Inflammatory macrophage treated with lipopolysaccharide for 1 hour (primary cell): ENCODE data around the gene MAD1L1.

Experiments
- DNase-seq, 2 donors: peaks; one replicate each; pipeline ENCODE4 v3.0.0-alpha.2; 2020 to 2022

MAD1L1 gene

DNA sequence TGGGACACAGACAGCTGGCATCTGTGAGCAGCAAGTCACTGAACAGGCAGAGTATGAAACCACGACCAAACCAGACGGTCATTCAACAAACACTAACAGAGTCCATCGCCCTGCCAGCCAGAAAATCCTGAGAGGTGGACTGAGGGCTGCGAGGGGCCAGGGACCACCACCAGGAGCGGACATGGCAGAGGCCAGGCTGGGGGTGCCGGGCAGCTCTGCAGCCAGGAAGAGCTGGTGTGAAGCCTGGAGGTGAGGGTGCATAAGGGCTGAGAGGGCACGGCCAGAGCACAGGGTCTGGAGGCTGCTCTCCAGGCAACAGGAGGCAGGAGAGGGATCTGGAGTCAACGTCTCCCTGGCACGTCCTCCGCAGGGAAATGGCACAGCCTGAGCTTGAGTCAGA lies 15.5 kb downstream of the MAD1L1 start:
- DNase-seq = no peak

DNA sequence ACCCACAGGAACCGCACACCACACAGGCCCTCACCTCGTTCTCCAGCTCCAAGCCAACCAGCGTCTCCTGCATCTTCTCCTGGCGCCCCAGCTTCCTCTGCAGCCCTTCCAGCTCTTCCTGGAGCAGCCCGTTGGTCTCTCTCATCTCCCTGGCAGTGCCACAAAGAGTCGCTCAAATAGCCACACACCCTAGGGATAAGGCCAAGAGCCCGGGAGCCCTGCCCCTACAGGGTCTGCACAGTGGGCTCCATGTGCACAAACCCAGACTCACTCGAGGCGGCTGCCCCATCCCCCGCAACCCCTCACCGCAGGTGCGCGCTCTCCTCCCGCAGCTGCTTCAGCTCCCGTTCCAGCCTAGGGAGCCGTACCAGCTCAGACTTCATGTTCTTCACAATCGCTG lies 16.9 kb downstream of the MAD1L1 start:
- no peak for DNase-seq

DNA sequence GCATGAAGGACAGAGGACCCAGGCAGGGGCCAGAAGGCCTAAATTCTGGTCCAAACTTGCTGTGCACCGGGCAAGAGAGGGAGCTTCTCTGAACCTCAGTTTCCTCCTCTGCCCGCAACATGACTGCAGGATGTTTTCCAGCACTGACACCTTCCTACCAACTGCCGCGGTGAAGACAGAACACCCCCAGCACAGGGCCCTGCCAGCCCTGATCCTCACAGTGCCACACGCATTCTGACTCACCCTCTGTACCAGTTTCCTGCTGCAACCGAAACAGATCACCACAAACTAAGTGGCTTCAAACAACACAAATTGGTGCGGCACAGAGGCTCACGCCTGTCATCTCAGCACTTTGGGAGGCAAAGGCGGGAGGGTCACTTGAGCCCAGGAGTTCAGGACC lies 18.1 kb downstream of the MAD1L1 start:
- DNase-seq = no peak

DNA sequence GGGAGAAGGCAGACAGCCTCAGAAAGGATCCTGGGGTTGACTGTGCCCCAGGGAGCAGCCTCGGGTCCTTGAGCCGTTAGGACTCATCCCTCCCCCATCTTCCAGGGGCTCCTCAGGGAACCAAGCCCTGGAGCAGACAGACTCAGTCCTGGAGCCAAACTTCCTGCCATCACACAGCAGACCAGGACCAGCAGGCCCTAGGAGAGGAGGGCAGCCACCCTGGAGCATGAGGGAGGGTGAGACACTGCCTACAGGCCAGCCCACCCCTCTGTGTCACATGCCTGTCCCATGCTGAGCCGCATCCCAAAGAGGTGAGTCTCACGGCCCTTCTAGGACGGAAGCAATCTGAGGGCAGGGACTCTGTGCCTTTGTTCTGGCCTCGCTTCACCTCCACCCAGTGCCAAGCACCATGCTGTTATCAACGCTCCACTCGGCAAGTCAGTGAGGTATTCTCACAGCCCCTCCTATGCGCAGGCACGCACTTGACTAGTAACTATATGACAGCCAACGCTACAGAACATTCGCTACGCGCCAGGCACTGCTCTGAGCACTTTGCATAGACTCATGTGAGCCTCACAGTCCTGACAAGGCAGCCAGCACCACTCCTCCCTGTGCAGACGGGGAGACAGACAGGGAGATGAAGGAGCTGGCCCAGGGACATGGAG lies 19.1 kb downstream of the MAD1L1 start:
- no peak for DNase-seq

DNA sequence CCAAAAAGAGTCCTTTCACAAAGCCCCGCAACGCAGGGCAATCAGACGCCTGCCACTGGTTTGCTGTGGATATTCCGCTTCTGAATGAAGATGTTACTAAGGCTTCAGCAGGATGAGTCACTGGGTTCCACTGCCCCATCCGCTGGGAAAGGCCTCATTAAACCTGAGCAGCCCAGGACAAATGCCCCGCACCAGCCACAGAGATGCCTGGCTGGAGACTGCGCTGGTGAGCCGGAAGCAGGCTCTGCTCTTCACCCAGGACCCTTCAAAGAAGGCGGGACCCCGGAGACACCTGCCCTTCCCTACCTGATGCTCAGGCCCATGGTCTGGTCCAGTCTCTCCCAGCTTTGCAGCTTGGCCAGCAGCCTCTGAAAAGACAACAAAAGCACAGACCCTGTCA lies 19.8 kb downstream of the MAD1L1 start:
- no peak for DNase-seq

DNA sequence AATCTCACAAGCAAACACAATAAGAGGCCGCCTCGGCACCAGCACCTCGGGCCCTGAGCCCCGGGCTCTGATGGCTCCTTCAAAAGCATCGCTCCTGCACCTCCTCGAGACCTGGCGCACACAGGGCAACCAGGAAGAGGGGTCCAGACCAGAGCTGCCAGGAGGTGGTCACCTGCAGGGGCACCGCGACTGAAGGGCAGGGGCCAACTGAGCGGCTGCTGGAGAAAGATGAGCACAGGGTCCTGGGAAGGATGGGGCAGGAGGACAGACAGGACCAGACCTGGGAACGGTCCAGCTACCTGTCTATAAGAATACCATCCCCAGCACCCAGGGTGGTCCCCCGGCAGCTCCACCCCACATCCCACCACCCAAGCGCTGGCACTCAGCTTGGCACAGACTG lies 20.8 kb downstream of the MAD1L1 start:
- DNase-seq = no peak

DNA sequence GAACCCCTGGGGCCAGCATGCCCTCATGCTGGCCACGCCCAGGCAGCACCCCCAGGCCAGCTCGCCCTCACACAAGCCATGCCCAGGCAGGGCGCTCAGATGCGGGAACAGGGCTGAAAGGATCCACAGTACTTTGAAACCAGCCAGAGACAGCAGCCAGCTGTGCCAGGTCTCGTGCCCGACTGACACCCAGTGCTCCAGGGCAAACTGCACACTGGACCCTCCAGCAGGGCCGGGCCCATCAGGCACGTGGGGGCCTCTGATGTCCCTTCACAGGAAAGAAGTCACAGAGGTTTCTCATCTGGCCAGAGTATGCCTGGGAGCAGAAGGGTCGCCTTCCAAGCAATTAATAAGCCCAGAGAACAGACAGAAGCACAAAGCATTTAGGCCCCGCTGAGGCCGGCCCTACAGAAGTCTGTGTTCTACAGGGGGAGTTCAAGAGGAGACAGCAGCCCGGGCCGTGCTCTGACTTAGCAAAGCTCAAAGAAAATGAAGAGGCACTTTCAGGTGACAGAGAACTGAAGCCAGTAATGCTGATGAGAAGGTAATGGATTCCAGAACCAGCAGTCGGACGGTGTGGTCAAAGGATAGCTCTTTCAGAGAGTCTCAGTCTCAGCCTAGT lies 21.4 kb downstream of the MAD1L1 start:
- DNase-seq = no peak

DNA sequence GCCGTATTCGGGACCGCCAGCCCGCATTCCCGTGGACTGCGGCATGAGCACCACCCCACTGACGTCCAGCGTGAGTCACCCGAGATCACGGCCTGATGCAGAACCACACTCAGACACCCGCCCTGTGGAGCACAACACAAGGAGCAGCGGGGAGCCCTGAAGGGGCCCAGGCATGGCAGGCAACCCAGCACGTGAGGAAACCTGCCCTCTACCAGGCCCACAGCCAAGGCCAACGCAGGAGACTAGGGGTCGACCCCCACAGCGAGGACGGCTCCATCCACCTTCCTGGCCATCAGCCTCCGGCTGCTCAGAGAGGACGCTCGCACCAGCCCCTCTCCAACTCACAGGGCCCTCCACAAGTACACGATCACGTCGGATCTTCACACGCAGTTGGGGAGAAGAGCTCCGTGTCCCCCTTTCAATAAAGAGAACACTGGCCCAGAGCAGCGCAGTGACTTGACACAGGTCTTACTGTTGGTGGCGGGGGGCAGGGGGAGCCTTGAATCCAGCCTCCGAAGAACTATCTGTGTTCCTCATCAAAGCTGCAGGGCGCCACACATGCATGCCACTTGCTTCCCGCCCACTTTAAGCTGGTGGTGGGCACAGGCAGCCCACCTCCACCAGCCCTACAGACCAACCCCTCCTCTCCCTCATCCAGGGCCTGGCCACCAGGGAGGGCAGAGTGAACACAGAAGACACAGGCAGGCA lies 22.0 kb downstream of the MAD1L1 start:
- DNase-seq = no peak

DNA sequence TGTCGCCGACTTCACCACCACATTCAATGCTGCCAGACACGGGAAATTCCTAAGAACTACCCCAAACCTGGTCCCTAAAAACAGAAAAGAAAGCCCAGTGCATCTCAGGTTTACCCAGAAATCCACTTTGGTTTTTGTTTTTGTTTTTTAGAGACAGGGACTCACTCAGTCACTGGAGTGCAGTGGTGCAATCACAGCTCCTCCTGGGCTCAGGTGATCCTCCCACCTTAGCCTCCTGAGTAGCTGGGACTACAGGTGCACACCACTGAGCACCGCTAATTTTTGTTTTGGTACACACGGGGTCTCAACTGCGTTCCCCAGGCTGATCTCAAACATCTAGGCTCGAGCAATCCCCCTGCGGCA lies 22.8 kb downstream of the MAD1L1 start:
- DNase-seq = no peak

DNA sequence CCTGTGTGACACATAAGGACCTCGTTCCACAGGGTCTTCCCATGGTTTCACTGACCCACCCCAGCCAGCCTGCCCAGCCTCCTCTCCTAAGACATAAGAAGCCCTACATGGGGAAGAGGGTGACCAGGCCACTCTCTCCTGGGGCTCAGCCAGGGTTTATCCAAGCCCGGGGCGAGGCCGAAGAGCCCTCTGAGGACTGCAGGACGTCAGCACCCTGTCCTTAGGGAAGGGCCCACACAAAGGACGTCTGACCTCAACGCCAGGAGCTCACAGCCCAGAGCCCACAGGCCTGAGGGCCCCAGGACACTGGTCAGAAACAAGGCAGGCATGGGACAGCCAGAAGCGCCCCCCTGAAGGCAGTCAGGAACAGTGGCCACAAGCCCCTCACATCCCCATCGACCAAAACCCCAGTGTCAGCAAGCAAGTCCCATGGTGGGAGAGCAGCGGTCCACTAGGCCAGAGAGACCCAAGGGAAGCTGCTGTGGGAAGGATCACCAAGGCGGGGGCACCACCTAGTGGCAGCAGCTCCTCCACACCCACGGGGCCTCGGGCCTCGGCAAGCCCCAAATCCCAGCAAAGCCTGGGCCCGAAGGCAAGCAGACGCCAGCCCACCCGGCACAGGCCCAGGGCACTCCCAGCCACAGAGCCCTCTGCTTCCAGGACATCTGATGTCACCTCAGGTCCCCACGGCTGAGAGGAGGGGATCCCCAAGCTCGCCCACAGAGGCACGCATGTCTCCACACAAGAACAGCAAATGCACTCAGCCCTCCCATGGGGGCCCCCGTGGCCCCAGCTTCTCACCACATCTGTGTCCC lies 23.4 kb downstream of the MAD1L1 start:
- peak; percentile 26 to 48 for DNase-seq

DNA sequence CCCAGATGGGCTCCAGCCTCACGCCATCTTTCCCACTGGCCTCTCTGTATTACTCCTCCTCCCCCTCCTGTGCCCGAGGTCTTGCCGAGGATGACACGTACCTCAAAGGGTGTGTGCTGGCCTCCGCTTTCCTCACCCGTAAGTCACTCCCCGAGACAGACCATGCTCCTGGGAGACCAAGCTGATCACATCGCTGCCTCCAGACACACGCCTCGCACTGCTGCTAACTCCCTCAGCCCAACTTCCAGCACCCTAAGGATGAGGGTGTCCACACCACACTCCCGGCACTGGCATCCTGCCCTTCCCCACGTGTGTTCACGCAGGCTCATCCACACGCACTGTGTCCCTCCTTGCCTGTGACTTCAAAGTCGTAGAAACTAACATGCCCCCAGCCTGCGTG lies 24.0 kb downstream of the MAD1L1 start:
- no peak for DNase-seq

DNA sequence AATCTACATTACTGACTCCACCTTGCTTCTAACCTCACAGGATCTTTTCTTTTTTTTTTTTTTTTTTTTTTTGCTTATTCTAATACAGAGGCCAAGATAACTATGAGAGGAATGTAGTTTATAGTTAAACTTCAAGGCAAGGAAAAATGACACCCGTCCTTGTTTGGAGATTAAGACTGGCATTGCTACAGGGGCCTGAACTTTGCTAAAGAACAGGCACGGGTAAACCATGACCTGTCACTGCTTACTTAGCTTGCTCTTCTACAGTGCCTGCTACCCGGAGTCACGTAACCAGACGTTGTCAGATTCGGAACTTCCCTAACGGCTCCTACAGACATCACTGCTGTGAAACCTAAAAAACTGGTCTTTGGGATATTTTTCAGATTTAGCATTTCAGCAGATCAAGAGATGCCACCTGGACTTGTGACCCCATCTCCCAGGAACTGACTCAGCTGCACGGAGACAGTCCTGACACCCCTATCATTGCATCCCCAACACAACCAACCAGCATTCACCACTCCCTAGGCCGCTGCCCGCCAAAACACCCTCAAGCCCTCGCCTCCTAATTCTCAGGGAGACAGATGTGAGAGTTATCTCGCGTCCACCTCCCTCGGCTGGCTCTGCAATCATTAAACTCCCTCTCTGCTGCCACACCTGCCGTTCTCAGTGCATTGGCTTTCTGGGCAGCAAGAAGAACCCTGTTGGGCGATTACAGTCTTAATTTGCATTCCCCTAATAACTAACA lies 27.5 kb downstream of the MAD1L1 start:
- DNase-seq = no peak

DNA sequence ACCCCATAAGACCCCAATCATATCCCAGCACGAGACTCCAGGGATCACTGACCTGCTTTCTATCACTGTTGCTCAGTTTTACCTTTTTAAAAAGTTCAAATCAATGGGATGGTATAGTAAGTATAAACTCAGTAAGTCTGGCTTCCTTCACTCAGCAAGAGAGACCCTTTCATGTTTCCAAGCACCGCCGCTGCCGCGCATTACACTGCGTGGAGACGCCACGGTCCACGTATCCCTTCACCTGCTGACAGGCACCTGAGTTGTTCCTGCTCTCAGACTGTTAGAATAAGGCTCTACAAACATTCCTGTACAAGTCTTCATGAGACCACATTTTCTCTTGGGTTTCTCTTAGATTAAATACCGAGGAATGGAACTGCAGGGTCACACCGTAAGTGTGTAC lies 28.3 kb downstream of the MAD1L1 start:
- DNase-seq = no peak

DNA sequence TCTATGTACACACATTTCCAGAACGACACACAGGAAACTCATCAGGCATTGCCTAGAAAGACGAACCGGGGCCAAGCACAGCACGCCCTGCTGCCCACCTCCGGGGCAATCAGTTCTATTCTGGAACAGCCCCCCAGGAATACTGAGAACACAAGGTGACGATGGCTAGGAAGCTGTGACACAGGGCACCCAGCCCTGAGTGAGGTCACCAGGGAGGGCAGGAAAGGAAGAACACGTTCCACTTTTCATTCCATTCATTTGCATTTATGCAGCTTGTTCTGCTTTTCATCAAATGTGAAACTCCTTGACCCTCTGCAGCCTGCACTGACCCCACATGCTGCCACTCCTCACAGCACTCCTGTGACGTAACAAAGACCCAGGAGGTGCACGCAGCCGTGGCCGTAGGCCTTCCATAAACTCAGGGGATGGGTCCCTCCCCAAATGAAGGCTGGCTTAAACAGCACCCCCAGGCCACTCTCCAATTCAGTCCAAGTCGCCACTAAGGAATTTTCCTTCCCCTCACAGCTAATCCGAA lies 28.9 kb downstream of the MAD1L1 start:
- DNase-seq = peak; percentile 9 to 11

DNA sequence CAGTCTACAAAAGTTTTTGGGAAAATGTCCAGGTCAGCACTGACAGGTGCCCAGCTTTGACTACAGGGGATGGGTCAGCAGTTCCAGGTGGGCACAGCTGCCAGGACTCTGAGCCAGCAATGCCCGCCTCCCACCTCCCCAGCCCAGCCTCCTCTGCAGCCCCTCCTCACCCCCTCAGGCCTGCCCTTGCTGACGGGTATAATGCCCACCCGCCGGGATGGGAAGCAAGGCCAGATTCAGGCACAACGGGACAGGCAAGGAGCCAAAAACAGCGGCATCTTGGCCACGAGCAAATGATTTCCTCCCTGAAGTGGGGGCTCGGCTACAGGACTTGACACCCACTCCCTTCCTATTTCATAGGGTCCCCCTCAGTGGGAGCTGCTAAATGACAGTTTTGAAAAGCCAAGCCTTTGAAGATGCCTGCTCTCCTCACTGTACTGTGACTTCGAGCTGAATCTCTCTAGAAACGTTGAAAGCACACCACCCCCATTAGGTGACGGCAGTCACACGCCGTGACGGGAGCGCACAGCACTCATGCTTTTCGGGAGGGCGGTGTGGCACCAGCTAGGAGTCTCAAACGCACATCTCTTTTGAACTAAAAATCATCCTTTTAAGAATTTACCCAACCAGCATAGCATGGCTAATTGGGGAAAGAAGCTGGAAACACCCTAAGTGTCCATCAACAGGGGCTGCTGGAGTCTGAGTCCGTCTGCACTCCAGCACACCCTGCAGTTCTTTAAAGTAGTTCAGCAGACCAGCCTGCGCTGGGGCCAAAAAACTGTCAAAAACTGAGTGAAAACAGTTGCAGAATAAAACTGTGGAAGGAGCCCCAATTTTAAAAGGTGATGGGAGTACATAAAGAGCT lies 29.6 kb downstream of the MAD1L1 start:
- DNase-seq = no peak

DNA sequence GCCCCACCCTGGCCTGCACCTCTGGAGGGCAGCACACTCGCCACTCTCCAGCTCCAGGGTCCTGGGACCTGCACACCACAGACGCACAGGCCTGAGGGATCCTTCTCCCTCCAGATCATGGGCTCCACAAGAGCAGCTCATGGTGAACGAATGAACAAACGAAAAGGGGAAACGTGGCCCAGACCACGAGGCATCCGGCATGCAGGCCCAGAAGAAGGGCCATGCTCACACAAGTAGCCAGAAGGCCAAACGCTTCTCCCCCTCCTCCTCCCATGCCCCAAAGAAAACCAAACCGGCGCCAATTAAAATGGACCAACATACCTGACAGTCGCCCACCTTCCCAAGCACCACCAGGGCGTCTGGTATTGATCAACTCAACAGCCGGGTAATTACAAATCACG lies 30.4 kb downstream of the MAD1L1 start:
- DNase-seq = no peak

DNA sequence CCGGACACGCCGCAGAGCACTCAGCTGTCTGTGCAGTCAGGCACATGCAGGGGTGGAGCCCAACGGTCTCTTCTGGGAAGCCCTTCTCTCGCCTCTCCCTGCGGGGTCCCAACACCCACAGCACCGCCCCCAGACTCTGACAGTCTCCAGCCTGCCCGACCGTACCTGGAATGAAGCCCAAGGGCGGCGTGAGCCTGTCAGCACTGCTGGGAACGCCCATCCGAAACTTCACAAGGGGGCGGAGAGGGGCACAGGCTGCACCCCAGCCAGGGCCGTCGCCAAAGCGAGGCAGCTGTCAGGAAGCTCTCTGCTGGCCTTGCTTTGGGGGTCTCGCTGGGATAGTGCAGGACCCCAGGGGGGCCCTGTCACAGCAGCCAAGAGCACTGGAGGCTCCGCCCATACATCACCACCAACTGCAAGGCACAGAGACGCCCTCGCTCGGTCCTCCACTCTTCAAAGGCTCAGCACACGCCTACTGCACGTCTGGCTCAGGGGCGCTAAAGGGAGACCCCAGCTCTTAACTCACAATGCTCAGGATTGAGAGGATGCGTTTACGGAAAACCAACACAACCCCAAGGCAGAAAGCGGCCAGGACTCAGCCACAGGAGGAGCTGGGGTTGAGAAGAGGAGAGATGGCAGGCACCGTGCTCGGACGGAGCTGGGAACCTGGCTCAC lies 30.9 kb downstream of the MAD1L1 start:
- DNase-seq = no peak

DNA sequence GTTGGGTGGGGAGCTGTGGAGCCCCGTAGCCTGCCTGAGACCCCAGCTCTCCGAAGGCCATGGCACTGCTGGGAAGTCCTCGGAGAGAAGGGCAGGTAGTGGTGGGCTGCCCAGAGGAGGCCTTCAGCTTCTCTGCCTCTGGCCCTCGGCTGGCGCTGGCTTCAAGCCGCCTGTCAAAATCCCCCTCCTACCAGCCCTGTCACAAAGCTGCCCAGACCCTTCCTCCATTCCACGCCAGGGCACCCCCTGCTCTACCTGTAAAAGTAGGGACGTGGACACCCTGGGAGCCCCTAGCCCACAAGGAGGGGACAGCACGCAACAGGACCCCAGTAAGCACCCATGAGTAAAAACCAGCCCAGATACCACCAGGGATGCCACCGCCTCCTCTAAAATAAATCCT lies 31.6 kb downstream of the MAD1L1 start:
- no peak for DNase-seq

DNA sequence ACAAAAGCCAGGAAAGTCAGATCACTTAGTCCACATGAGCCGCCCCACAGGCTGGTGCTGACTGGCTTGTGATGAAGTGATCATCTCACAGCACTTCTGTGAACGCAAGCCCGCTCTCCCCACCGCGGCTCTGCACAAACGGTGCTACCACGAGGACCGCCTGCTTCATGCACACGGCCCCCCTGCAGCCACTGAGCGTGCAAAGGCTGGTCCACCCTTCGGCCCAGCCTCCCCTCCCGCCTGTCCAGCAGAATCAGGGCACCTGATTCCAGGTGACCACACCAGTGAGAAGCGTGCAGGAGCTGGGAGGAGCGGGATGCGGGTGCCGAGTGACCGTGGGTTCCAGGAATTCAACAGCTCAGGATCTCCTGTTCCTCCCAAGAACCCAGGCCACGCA lies 32.2 kb downstream of the MAD1L1 start:
- DNase-seq = no peak

DNA sequence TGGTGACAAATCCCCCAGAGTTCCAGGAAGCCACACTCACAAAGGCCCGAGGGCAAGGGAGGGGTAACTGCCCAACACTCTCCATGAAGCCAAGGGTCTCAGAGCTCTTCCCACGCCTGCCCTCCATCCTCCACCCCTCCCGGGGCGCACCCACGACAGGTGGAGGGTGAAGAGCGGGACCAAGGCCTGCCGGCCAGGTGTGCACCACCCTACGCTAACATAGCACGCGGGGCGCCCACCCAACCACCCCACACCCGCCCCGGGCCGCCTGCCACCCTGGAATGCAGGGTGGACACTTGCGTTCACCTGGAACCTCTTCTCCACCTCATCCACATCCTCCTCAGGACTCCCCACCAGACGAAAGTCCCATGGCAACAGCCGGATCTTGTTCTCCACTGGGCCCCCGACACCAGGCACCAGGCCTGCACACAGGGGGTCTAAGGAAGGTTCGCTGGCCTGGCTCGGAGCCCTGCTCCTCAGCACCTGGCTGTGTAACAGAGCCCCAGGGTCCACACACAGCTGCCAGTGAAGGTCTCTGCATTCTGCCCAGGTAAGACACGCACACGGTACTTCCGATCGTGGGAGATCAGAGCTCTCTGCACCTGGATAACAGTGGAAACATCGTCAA lies 32.7 kb downstream of the MAD1L1 start:
- no peak for DNase-seq

DNA sequence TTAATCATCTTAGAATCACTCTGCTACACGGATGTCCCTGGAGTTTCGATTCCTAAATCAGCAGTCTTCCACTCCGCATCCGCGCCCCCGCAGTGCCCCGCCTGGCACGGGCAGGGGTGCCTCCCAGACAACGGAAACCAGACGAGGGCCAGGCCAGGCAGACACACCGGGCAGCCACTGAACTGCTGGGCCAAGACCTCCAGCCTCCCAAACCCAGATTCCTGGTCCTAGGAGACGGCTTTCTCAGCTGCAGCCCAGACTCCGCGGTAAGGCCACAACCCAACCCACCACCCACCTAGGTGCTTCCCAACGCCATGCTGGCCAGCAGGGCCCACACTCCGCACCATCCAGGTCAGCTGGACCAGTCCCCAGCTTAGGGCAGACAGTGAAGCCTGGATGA lies 33.2 kb downstream of the MAD1L1 start:
- DNase-seq = no peak
